Cardiac muscle cell (in vitro differentiated cells and primary cell): Measurements from ENCODE around the gene CCBE1. TPM values are rescaled to one million over a fixed set of nuclear protein-coding genes. Genes with fewer than 3 reads are reported as not detected.
"Not testable (repeated sequence)": the region's sequence is repeated elsewhere in the genome, so short reads cannot be mapped to it uniquely, and the experiment has no call there.

Experiments
- DNase-seq, 2 donors: peaks; one replicate each; pipeline versions ENCODE4 v3.0.0 to v3.0.0-alpha.2; 2010 to 2017; ENCODE audit warnings: low read depth in 1 of 2, low spot score in 1 of 2
- H3K27ac ChIP-seq: fragments of 200-600 bp; sonication (generic); 2 replicates; pipeline ENCODE4 v1.5.1; 2016
- H3K27me3 ChIP-seq: fragments of 200-600 bp; sonication (generic); 2 replicates; pipeline ENCODE4 v1.6.0; 2016; ENCODE audit warnings: control low read depth
- H3K36me3 ChIP-seq: fragments of 200-600 bp; sonication (generic); 2 replicates; pipeline ENCODE4 v1.5.1; 2016; ENCODE audit warnings: control low read depth
- H3K4me1 ChIP-seq: fragments of 200-600 bp; sonication (generic); 2 replicates; pipeline ENCODE4 v1.8.1; 2017; ENCODE audit warnings: low read depth, mild to moderate bottlenecking, mixed run types
- H3K4me3 ChIP-seq: fragments of 200-600 bp; sonication (generic); 2 replicates; pipeline ENCODE4 v1.5.1; 2016; ENCODE audit warnings: mild to moderate bottlenecking
- H3K9me3 ChIP-seq: fragments of 200-600 bp; sonication (generic); 2 replicates; pipeline ENCODE4 v1.5.1; 2017; ENCODE audit warnings: low read depth, mild to moderate bottlenecking, control low read depth
- polyA plus RNA-seq: library from polyadenylated mRNA; unstranded; fragments of >200 nt; fragmentation: Nextera tagmentation; extraction: Ambion mirVana; gene quantifications from 2 replicates; pipeline ENCODE4 v1.2.1, GENCODE V29; 2016
- total RNA-seq: library from RNA; depleted of rRNA; stranded (reverse); fragments of >200 nt; gene quantifications from 2 replicates; pipeline ENCODE4 v1.2.3, GENCODE V29; 2016
- TF ChIP-seq, protein P1 (sequence below): IDR thresholded peaks from 2 replicates; pipeline ENCODE4 v1.5.1; 2012; ENCODE audit warnings: low read depth, mild to moderate bottlenecking, low read length

CCBE1 gene
- total and polyA plus RNA-seq, 2 experiments from 2014 or later: 1.5 to 3.7 TPM

DNA sequence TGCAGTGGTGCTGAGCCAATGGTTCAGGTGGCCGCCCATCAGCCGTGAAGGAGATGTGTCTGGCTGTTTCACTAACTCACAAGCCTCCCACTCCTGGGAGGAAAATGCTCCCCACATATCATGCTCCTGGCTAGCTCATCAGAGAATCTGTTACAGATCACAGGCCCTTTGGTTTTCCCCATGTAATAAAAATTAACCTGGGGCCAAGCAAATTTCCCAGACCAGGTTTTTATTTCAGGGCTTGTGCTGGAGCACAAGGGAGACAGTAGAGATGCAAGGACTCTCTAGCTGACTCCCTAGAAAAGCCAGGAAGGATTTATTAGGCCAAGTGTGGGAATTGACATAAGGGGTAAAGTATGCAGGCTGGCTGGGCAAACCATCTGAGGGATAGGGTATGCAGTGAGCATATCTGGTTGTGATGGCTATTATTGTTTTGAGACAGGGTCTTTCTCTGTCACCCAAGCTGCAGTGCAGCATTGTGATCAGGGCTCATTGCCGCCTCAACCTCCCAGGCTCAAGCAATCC is 40.6 kb upstream of the CCBE1 start:
- Histone ChIP-seq H3K36me3 (no peaks in the 10 kb centered on the region), H3K27ac (no peak overlapping the region), H3K9me3 (no peaks in the 10 kb centered on the region), H3K27me3 (no peaks in the 10 kb centered on the region), H3K4me1 (peaks cover 15% of the 10 kb centered on the region), H3K4me3 (no peak overlapping the region)
- TF ChIP-seq, protein P1, sequence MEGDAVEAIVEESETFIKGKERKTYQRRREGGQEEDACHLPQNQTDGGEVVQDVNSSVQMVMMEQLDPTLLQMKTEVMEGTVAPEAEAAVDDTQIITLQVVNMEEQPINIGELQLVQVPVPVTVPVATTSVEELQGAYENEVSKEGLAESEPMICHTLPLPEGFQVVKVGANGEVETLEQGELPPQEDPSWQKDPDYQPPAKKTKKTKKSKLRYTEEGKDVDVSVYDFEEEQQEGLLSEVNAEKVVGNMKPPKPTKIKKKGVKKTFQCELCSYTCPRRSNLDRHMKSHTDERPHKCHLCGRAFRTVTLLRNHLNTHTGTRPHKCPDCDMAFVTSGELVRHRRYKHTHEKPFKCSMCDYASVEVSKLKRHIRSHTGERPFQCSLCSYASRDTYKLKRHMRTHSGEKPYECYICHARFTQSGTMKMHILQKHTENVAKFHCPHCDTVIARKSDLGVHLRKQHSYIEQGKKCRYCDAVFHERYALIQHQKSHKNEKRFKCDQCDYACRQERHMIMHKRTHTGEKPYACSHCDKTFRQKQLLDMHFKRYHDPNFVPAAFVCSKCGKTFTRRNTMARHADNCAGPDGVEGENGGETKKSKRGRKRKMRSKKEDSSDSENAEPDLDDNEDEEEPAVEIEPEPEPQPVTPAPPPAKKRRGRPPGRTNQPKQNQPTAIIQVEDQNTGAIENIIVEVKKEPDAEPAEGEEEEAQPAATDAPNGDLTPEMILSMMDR: no peak
- no peak for DNase-seq

DNA sequence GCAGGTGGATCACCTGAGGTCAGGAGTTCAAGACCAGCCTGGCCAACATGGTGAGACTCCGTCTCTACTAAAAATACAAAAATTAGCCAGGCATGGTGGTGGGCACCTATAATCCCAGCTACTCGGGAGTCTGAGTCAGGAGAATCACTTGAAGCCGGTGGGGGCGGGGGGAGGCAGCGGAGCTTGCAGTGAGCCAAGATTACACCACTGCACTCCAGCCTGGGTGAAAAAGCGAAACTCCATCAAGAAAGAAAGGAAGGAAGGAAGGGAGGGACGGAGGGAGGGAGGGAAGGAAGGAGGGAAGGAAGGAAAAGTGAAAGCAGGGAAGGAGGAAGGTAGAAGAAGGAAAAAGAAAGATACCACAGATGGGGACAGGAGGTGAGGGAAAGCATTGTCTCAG is 40.1 kb upstream of the CCBE1 start:
- H3K4me3 ChIP-seq, DNase-seq, H3K27ac ChIP-seq, H3K27me3 ChIP-seq, H3K9me3 ChIP-seq, H3K36me3 ChIP-seq: not testable (repeated sequence)
- peaks cover 14% of the 10 kb centered on the region for H3K4me1 ChIP-seq

DNA sequence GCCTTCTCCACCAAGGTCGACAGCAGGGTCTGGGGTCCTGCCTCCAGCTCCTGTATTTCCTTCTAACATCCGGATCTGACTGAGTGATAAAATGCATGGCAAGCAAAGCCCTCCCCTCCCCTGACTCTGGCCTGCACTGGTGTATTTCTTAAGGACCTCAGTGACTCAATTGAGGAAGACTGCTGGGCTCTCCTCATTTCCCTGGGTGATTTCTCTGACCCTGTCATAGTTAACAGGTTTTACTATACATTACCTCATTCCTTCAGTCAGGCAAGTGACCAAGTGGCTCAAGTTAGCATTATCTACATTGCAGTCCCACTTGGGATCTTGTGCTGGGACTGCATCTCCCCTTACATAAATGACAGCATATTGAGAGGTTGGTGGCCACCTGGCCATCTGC is 38.8 kb upstream of the CCBE1 start:
- no peaks in the 10 kb centered on the region for H3K36me3 ChIP-seq

DNA sequence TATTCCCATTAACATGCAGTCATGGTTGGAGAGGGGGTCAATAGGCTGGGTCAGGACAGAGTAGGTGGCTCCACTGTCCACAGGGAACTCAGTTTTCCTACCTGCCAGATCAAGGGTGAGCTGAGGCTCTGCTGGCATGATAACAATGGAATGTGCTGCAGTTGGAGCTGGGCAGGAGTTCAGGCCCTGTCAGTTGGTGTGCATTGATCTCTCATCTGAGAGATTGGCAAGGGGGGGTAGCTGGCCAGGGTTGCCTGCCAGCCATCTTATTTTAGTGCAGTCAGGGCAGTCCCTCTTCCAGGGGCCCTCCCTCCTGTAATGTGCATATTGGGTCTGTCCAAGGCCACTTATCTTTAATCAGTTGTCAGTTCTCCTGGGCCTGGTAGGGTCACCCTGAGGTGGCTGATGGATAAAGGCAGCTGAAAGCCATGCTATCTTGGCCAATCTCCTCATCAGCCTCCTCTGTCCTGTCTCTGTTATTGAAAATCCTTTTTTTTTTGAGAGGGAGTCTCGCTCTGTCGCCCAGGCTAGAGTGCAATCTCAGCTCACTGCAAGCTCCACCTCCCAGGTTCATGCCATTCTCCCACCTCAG is 38.1 kb upstream of the CCBE1 start:
- no peaks in the 10 kb centered on the region for H3K9me3 ChIP-seq
- TF ChIP-seq, protein P1: no peak
- H3K4me1 ChIP-seq: peaks cover 14% of the 10 kb centered on the region
- H3K4me3 ChIP-seq: no peak overlapping the region
- peaks cover 16% of the 10 kb centered on the region for H3K27me3 ChIP-seq
- no peaks in the 10 kb centered on the region for H3K36me3 ChIP-seq
- H3K27ac ChIP-seq: no peak overlapping the region
- peak in 1 of 2 donors; percentile 42 for DNase-seq

More for the DNA sequence above, 38.8 kb upstream of the CCBE1 start:
- no peaks in the 10 kb centered on the region for H3K9me3 ChIP-seq
- H3K4me1 ChIP-seq: peaks cover 14% of the 10 kb centered on the region
- H3K27me3 ChIP-seq: peaks cover 9% of the 10 kb centered on the region
- no peak overlapping the region for H3K4me3 ChIP-seq
- no peak for DNase-seq
- TF ChIP-seq, protein P1: no peak
- no peak overlapping the region for H3K27ac ChIP-seq

DNA sequence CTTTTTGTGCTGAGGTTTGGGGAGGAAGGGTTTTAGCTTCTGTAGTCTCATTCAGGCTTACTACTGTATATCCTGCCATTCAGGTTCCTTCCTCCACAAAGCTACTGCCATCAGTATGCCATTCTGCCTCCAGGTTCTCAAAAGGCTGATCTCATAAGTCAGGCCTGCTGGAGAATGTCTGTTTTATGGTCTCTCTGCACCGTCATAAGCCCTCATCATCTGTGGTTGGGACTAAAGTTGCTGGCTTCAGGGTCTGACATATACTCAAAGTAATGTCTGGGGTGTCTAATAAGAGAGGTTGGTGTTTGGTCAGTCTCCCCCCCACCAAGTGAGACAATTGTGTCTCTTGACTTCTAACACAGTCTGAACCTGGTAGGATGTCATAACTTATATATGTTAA is 36.2 kb upstream of the CCBE1 start:
- peaks cover 26% of the 10 kb centered on the region for H3K27me3 ChIP-seq
- no peak overlapping the region for H3K27ac ChIP-seq
- H3K9me3 ChIP-seq: no peaks in the 10 kb centered on the region
- no peak overlapping the region for H3K4me3 ChIP-seq
- H3K4me1 ChIP-seq: peaks cover 14% of the 10 kb centered on the region
- H3K36me3 ChIP-seq: no peaks in the 10 kb centered on the region
- no peak for DNase-seq
- TF ChIP-seq, protein P1: no peak

DNA sequence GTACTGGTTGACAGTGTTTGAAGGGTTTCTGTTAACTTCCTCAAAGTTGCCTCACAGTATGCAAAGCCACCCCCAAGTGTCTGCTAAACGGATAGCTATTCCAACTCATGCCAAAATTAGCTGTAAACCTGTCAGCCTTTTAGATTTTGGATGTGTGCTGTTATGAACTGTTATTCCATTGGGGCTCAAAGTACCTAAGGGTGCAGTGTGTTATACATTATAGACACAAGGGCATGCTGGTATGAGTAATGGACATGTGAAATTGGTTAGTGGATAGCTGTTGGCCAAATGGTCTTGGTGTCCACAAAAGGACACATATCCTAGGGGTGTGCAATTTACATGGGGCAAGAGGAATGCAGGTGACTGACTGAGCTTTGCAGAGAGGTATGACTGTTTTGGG is 33.7 kb upstream of the CCBE1 start:
- TF ChIP-seq, protein P1: no peak
- Histone ChIP-seq H3K36me3 (no peaks in the 10 kb centered on the region), H3K9me3 (no peaks in the 10 kb centered on the region), H3K27me3 (peaks cover 26% of the 10 kb centered on the region), H3K4me3 (no peak overlapping the region), H3K4me1 (peaks cover 11% of the 10 kb centered on the region), H3K27ac (no peak overlapping the region)
- DNase-seq: no peak
